ENCODE results near the gene UBASH3B. TPM values are rescaled to one million over a fixed set of nuclear protein-coding genes. Genes with fewer than 3 reads are reported as not detected.
A peak's percentile ranks its signal among the peaks of the same experiment; 100 is the strongest.
"Not testable (repeated sequence)": the region's sequence is repeated elsewhere in the genome, so short reads cannot be mapped to it uniquely, and the experiment has no call there.

Gene UBASH3B
- total RNA-seq, 1 experiment from 2014 or later: 19.3 TPM

- no peak for DNase-seq (ENCODE audit: low read depth)
Measured at GRCh38 chr11:122813176-122813893, 157.8 kb downstream of the UBASH3B start.

DNA sequence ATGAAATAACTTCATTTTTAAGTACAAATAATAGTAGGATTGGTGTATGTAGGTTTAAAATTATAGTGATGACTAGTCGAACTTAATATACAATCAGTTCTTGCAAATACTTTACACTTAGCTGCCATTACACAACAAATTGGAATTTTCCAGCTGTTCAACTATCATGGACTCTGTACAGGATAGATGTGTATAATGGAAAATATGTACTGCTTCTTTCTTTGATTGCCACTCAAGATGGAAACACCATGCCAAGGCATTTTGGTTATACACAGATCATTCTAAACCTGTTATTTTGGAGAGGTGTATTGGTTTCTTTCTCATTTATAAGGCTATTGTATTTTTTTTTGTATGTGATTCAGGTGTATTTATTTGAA, 158.4 kb downstream of the UBASH3B start:
- no peak for DNase-seq (ENCODE audit: low read depth)

GRCh38 chr11:122814401-122814800, 158.9 kb downstream of the UBASH3B start:
- no peak for DNase-seq (ENCODE audit: low read depth)

- no peak for DNase-seq (ENCODE audit: low read depth)
Measured at GRCh38 chr11:122815900-122816299, 160.4 kb downstream of the UBASH3B start.

GRCh38 chr11:122816761-122817520, 161.4 kb downstream of the UBASH3B start:
- no peak for DNase-seq (ENCODE audit: low read depth)

DNA sequence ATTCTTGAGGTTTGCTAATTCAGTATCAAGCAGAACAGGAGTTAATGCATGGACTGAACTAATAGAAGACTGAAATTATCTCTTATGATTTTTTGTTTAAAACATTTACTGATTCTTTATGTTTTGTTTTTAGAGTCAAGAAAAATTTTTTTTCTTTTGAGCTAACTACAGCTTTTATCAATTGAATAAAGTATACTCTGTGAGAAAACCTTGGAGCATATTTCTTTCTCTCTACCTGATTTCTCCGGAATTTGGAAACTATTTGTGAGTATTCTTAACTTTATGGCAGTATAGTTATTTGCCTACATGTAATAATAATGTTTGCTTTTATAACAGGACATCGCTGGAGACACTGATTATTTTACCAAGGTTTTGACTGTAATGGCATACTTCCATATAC, 164.6 kb downstream of the UBASH3B start:
- no peak for DNase-seq (ENCODE audit: low read depth)

DNA sequence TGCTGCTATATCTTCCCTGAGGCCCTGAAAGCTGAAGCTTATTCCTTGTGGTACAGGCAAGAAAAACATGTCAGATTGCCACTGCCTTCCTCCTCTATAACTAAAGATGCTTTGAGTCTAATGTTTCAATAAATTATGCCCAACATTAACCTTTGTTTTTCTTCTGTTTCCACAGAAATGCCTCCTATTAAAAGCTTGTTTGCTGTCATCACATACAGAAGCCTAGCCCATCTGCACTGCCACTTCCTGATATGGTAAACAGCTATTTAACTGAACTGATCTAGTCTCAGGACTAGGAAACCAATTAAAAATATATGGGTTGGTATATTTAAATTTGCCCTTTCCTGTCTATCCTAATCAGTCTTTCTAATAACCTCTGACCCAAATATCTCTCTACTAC, 165.6 kb downstream of the UBASH3B start:
- DNase-seq (ENCODE audit: low read depth): no peak

DNA sequence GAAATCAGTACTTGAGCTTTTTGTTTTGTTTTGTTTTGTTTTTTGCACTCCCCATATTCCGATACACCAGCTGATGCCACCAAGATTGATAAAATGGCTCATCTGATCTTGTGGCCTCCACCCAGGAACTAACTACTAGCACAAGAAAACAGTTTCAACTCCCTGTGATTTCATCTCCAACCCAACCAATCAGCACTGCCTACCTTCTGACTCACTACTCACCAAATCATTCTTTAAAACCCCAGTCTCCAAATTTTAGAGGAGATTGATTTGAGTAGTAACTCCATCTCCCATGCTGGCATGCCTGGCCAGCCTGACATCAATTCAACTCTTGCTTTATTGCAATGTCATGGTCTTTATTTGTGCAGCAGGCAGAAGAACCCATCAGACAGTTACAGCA, 166.7 kb downstream of the UBASH3B start:
- no peak for DNase-seq (ENCODE audit: low read depth)

- no peak for DNase-seq (ENCODE audit: low read depth)
Measured at GRCh38 chr11:122823564-122823963, 168.0 kb downstream of the UBASH3B start.

- peak; percentile 11 for DNase-seq (ENCODE audit: low read depth)
Measured at GRCh38 chr11:122829371-122829770, 173.8 kb downstream of the UBASH3B start.

DNA sequence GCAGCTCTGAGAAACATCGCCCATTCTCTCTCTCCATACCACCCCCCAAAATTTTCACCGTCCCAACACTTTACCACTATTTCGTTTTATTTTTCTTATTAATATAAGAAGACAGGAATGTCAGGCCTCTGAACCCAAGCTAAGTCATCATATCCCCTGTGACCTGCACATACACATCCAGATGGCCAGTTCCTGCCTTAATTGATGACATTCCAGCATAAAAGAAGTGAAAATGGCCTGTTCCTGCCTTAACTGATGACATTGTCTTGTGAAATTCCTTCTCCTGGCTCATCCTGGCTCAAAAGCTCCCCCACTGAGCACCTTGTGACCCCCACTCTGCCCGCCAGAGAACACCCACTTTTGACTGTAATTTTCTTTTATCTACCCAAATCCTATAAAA, 176.8 kb downstream of the UBASH3B start:
- DNase-seq (ENCODE audit: low read depth): not testable (repeated sequence)

- DNase-seq (ENCODE audit: low read depth): no peak
Measured at GRCh38 chr11:122832721-122833470, 177.4 kb downstream of the UBASH3B start.

GRCh38 chr11:122833846-122834464, 178.4 kb downstream of the UBASH3B start:
- no peak for DNase-seq (ENCODE audit: low read depth)

DNA sequence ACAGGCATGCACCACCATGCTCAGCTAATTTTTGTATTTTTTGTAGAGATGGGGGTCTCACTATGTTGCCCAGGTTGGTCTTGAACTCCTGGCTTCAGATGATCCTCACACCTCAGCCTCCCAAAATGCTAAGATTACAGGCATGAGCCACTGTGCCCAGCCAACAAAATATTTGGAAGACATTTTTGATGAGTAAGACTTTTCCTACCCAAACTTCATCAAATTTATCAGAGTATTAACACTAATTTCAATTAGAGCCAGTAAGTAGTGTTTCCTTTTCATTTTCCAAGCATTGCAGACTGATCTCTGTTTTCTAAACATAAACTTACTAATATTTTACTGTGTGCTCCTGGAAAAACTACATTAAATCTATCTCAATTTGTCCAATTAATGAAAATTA, 181.4 kb downstream of the UBASH3B start:
- no peak for DNase-seq (ENCODE audit: low read depth)

- no peak for DNase-seq (ENCODE audit: low read depth)
Measured at GRCh38 chr11:122837528-122838346, 182.2 kb downstream of the UBASH3B start.

- no peak for DNase-seq (ENCODE audit: low read depth)
Measured at GRCh38 chr11:122843281-122844141, 188.0 kb downstream of the UBASH3B start.

- no peak for DNase-seq (ENCODE audit: low read depth)
Measured at GRCh38 chr11:122847466-122847865, 191.9 kb downstream of the UBASH3B start.

GRCh38 chr11:122848186-122848585, 192.7 kb downstream of the UBASH3B start:
- no peak for DNase-seq (ENCODE audit: low read depth)

GRCh38 chr11:122850076-122850631, 194.6 kb downstream of the UBASH3B start:
- peak; percentile 80 for DNase-seq (ENCODE audit: low read depth)

Measured in M059J (cell line).